H1 (cell line): ENCODE measurements around the gene ARHGEF19. TPM values are rescaled to one million over a fixed set of nuclear protein-coding genes. Genes with fewer than 3 reads are reported as not detected.

ENCODE experiments used
- GABPA ChIP-seq: IDR thresholded peaks from 2 replicates; pipeline ENCODE4 v1.6.1; 2011; ENCODE audit warnings: mild to moderate bottlenecking, low read length, moderate library complexity, borderline replicate concordance; ENCODE audit not compliant: insufficient read depth
- KDM5A ChIP-seq: fragments of 200-600 bp; IDR thresholded peaks from 2 replicates; pipeline ENCODE4 v1.7.1; 2012; ENCODE audit warnings: mild to moderate bottlenecking, low read length, inconsistent platforms, mixed read lengths
- polyA plus RNA-seq, 7 experiments: library from polyadenylated mRNA; depleted of rRNA in 3 of 7; stranded (reverse) in 5 of 7; unstranded in 2 of 7; fragments of >200 nt in 5 of 7; fragments of 200-250 nt in 2 of 7; gene quantifications; 1 replicate in 5 of 7; 2 replicates in 1 of 7; 4 replicates in 1 of 7; pipeline versions ENCODE4 v1.2.1 to v1.2.3, GENCODE V29; 2011 to 2013; ENCODE audit warnings: missing spikeins in 2 of 7, mixed read lengths in 2 of 7
- total RNA-seq: library from RNA; stranded (reverse); fragmentation: NEBNext Ultra II Directional; extraction: Animal tissue kit (Norgen Biotek cat#: 25700); gene quantifications from 2 replicates; pipeline ENCODE4 v1.2.1, GENCODE V29; 2021

ARHGEF19 gene
- total and polyA plus RNA-seq, 2 of the 8 experiments (the other 6 are each of a cell fraction or from before 2014, with no cell fraction given), result 47.5 to 56.4 TPM

GRCh38 chr1:16161717-16162116 is 50.7 kb downstream of the ARHGEF19 start (continued):
- TF ChIP-seq GABPA (no peak), KDM5A (no peak)
